HepG2 (cell line): Measurements from ENCODE around the gene ANKRD10.

Source experiments
- CTCF ChIP-seq: sonication (generic); formaldehyde crosslinking; IDR thresholded peaks from 2 replicates; pipeline ENCODE4 v1.5.0; 2020; ENCODE audit warnings: mild to moderate bottlenecking, missing genetic modification reagents, moderate library complexity
- FOXA1 ChIP-seq, 2 experiments: fragments of 450-650 bp in 1 of 2; sonication (generic) in 1 of 2; formaldehyde crosslinking in 1 of 2; IDR thresholded peaks; 2 replicates each; pipeline versions ENCODE4 v1.4.0 to v1.6.1; 2016 to 2020; ENCODE audit warnings: missing genetic modification reagents in 1 of 2
- GTF3A ChIP-seq: sonication (generic); formaldehyde crosslinking; conservative IDR thresholded peaks from 2 replicates; pipeline ENCODE4 v1.4.0; 2020; ENCODE audit warnings: mild to moderate bottlenecking, missing genetic modification reagents
- ZNF576 ChIP-seq: sonication (generic); formaldehyde crosslinking; IDR thresholded peaks from 2 replicates; pipeline ENCODE4 v1.4.0; 2020; ENCODE audit warnings: mild to moderate bottlenecking, missing genetic modification reagents
- ZNF616 ChIP-seq: sonication (generic); formaldehyde crosslinking; IDR thresholded peaks from 2 replicates; pipeline ENCODE4 v1.5.0; 2020; ENCODE audit warnings: low read depth, mild to moderate bottlenecking, missing genetic modification reagents
- ZSCAN29 ChIP-seq: sonication (generic); formaldehyde crosslinking; conservative IDR thresholded peaks from 2 replicates; pipeline ENCODE4 v1.4.0; 2020; ENCODE audit warnings: mild to moderate bottlenecking, missing genetic modification reagents
- TF ChIP-seq, protein P1 (sequence below): sonication (generic); formaldehyde crosslinking; IDR thresholded peaks from 2 replicates; pipeline ENCODE4 v1.4.0; 2020; ENCODE audit warnings: missing genetic modification reagents

DNA sequence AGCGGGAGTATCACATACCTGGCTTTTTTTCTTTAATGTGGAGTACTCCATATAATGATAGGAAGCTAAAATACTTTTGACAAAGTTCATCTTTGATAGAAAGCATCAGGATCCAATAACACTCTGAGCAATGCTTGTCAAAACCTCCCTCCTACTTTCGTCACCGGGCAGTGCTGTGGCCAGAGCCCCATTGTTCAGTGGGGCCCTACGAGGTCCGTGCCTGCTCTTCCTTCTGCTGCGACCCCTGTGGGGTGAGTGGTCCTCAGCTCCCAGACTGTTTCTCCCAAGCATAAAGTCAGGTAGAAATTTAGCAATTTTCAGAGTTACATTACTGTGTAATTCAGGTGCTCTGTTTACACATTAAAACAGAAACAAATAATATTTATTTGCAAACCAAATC is 51.2 kb downstream of the ANKRD10 start:
- TF ChIP-seq CTCF (no peak), ZNF616 (CRISPR knock-in tag) (no peak), ZSCAN29 (CRISPR knock-in tag) (no peak), FOXA1 (IDR thresholded peaks at IDR 0.05) (no peak), FOXA1 (CRISPR knock-in tag; IDR thresholded peaks at IDR 0.05) (no peak), GTF3A (CRISPR knock-in tag) (no peak), ZNF576 (CRISPR knock-in tag) (no peak)
- TF ChIP-seq, protein P1, sequence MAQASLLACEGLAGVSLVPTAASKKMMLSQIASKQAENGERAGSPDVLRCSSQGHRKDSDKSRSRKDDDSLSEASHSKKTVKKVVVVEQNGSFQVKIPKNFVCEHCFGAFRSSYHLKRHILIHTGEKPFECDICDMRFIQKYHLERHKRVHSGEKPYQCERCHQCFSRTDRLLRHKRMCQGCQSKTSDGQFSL, result no peak
